ENCODE measurements around the gene ELN.

ELN gene

GRCh38 chr7:74030861-74031260 is 2.9 kb downstream of the ELN start:
- H3K27ac ChIP-seq (ENCODE audit: poor library complexity, severe bottlenecking), result no peak overlapping the region

GRCh38 chr7:74031403-74032190 is 3.6 kb downstream of the ELN start:
- ATAC-seq (ENCODE audit: low read depth), result no peak
- peaks cover 4% of the 10 kb centered on the region for H3K4me1 ChIP-seq (ENCODE audit: insufficient read depth, poor library complexity, severe bottlenecking)

More at GRCh38 chr7:74030861-74031260, 2.9 kb downstream of the ELN start:
- peaks cover 4% of the 10 kb centered on the region for H3K4me1 ChIP-seq (ENCODE audit: insufficient read depth, poor library complexity, severe bottlenecking)
- TF ChIP-seq CTCF (IDR thresholded peaks at IDR 0.05; ENCODE audit: poor library complexity, severe bottlenecking), result no peak
- DNase-seq (ENCODE audit: low spot score) (no peak), ATAC-seq (ENCODE audit: low read depth) (no peak)
- H3K36me3 ChIP-seq (ENCODE audit: low read depth), result no peaks in the 10 kb centered on the region
- no peak overlapping the region for H3K4me3 ChIP-seq (ENCODE audit: severe bottlenecking)
- H3K9me3 ChIP-seq (ENCODE audit: severe bottlenecking), result no peaks in the 10 kb centered on the region
- H3K27me3 ChIP-seq (ENCODE audit: insufficient read depth, poor library complexity, severe bottlenecking), result no peaks in the 10 kb centered on the region

GRCh38 chr7:74032191-74032490 is 4.2 kb downstream of the ELN start:
- no peaks in the 10 kb centered on the region for H3K27me3 ChIP-seq (ENCODE audit: insufficient read depth, poor library complexity, severe bottlenecking)
- H3K4me3 ChIP-seq (ENCODE audit: severe bottlenecking), result no peak overlapping the region
- H3K4me1 ChIP-seq (ENCODE audit: insufficient read depth, poor library complexity, severe bottlenecking), result peaks cover 4% of the 10 kb centered on the region
- no peak for TF ChIP-seq CTCF (IDR thresholded peaks at IDR 0.05; ENCODE audit: poor library complexity, severe bottlenecking)
- no peaks in the 10 kb centered on the region for H3K36me3 ChIP-seq (ENCODE audit: low read depth)
- no peaks in the 10 kb centered on the region for H3K9me3 ChIP-seq (ENCODE audit: severe bottlenecking)
- ATAC-seq (ENCODE audit: low read depth), result peak; percentile 71
- no peak overlapping the region for H3K27ac ChIP-seq (ENCODE audit: poor library complexity, severe bottlenecking)
- DNase-seq (ENCODE audit: low spot score), result no peak

More at GRCh38 chr7:74031403-74032190, 3.6 kb downstream of the ELN start:
- Histone ChIP-seq H3K9me3 (ENCODE audit: severe bottlenecking) (no peaks in the 10 kb centered on the region), H3K27me3 (ENCODE audit: insufficient read depth, poor library complexity, severe bottlenecking) (no peaks in the 10 kb centered on the region), H3K27ac (ENCODE audit: poor library complexity, severe bottlenecking) (no peak overlapping the region), H3K4me3 (ENCODE audit: severe bottlenecking) (no peak overlapping the region), H3K36me3 (ENCODE audit: low read depth) (no peaks in the 10 kb centered on the region)
- no peak for TF ChIP-seq CTCF (IDR thresholded peaks at IDR 0.05; ENCODE audit: poor library complexity, severe bottlenecking)
- DNase-seq (ENCODE audit: low spot score), result no peak

- Histone ChIP-seq H3K27ac (ENCODE audit: poor library complexity, severe bottlenecking) (no peak overlapping the region), H3K9me3 (ENCODE audit: severe bottlenecking) (no peaks in the 10 kb centered on the region), H3K4me3 (ENCODE audit: severe bottlenecking) (no peak overlapping the region), H3K4me1 (ENCODE audit: insufficient read depth, poor library complexity, severe bottlenecking) (peaks cover 4% of the 10 kb centered on the region), H3K27me3 (ENCODE audit: insufficient read depth, poor library complexity, severe bottlenecking) (no peaks in the 10 kb centered on the region), H3K36me3 (ENCODE audit: low read depth) (no peaks in the 10 kb centered on the region)
- ATAC-seq (ENCODE audit: low read depth) (no peak), DNase-seq (ENCODE audit: low spot score) (no peak)
- no peak for TF ChIP-seq CTCF (IDR thresholded peaks at IDR 0.05; ENCODE audit: poor library complexity, severe bottlenecking)
Measured at GRCh38 chr7:74032624-74033371, 4.8 kb downstream of the ELN start.
